Measurements from ENCODE around the gene BAG3.

DNA sequence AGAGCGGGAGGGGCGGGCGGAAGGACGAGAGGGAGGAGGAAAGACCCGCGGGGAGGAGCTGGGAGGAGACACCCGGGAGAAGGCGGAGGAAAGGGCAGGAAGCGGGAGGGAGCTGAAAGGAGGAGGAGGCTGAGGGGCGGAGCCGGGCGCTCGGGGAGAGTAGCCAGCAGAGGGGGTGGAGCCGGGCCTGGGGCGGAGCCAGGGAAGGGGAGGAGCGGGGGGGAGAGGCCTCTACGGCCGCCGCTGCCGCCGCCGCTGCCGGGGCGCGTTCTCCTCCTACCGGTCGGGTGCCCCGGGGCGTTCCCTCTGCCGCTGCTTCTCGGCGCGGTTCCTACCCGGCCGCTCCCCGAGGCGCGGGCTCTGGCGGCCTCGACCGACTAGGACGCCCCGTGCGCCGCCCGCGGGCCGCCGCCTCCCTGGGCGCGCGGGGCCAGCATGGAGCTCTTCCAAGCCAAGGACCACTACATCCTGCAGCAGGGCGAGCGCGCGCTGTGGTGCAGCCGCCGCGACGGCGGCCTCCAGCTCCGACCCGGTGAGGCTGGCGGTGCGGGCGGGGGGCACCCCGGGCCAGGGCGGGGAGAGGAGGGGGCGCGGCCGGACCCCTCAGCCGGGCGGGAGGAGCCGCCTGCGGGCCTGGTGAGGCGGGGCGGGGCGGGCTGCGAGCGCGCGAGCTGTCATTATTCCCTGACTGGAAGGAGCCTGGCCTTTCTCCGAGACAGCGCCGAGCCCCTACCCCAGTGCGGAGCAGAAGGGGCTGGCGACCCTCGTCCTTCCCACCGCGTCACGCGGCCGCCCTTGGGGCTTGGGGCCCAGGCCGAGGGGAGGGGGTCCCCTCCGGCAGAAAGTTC, 74.9 kb downstream of the BAG3 start, which contains the start of gene INPP5F:
- TF ChIP-seq TCF12 (IDR thresholded peaks at IDR 0.05; ENCODE audit: low read depth) (no peak; the same call in 1 of the 2 replicates), RAD21 (IDR thresholded peaks at IDR 0.05; ENCODE audit: low read depth) (peak; percentile 12; the same call in 1 of the 2 replicates), NFIC (IDR thresholded peaks at IDR 0.05) (no peak), EP300 (IDR thresholded peaks at IDR 0.05; ENCODE audit: borderline replicate concordance) (no peak)
- TF ChIP-seq, protein P1, sequence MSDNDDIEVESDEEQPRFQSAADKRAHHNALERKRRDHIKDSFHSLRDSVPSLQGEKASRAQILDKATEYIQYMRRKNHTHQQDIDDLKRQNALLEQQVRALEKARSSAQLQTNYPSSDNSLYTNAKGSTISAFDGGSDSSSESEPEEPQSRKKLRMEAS (IDR thresholded peaks at IDR 0.05), result peak; percentile 33; the same call in 1 of the 2 replicates
